Germinal center (tissue), 1 donor: Measurements from ENCODE around the gene MINDY3.

Experiments
- DNase-seq: peaks from one replicate; pipeline ENCODE4 v3.0.0; 2012; ENCODE audit warnings: mixed read lengths, low spot score

MINDY3 gene

DNA sequence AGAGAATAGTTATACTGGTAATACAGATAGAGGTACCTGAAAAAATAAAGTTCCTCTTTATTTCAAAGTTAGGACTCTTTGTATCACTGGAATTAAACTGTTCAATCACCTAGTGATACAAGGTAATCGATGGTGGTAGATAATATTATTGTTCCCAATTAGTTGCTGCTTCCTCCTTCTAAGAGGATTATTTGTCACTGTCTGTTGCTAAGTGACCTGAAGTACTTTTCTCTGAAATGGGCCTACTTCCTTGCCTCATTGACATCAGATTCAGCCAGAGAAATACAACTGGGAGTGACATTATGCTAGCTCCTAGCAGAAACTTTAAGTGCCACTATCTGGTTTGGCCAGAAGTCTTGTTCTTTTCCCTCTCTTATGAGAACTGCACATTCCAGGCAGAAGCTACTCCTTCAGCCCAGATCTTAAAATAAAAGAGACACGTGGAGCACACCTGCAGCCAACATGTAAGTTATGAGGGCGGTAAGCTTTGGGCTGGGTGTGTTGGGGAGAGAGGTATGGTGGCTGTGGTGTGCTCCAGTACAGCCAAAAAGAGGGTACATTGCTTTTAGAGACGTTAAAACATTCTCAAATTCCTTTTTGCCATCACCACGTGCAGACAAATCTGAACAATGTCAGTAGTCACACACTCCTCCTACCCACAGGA is 54.8 kb downstream of the MINDY3 start:
- DNase-seq, result no peak

DNA sequence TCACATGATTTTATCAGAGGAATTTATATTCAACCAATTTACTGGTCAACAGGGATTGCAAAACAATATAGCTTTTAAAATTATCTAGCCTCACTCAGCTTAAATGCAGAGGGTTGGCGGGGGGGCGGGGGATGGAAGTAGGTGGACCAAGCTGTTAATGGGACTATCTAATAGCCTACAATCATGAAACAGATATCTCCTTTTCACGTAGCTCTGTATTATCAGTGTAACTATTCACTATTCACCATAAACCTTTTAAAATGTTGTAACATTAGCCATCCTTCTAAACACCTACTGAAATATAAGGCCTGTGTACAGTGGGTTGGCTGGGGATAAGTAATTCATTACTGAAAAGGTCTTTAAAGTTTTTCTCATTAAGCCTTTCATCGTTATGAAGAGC is 56.2 kb downstream of the MINDY3 start:
- no peak for DNase-seq

DNA sequence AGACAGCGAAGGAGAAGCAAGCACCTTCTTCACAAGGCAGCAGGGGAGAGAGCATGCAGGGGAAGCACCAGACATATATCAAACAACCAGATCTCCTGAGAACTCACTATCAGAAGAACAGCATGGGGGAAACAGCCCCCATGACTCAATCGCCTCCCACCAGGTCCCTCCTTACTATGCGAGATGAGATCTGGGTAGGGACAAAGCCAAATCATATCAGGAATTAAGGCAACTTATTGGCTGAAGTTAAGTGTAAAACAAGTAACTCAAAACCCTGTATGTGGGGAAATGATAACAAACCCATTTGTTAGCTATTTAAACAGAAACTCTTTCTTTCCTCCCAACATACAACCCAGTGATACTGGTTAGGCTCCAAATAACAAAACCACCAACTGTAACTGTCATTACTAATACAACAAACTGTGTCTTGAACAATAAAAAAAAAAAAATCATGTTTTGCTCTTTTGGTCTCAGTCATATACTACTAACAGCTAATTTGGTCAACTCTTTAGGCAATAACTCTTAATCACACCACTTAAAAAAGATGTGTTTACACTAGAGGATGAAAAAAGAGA is 57.8 kb downstream of the MINDY3 start:
- DNase-seq, result no peak

DNA sequence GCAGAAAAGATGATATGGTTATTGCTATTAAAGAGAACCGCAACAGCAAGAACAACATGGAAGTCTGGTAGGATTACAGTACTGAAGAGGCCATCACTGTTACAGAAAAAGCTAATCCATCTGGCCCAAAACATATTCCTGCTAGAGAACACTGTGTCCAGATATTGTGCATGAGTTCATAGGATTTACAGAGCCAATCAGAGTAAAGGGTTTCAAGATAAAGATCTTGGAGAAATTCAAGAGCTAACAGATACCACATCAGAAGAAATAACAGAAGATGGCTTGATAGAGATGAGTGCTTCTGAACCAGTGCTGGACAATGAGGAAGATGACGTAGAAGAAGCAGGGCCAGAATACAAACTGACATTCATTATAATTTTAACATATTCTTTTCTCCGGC is 58.7 kb downstream of the MINDY3 start:
- no peak for DNase-seq

DNA sequence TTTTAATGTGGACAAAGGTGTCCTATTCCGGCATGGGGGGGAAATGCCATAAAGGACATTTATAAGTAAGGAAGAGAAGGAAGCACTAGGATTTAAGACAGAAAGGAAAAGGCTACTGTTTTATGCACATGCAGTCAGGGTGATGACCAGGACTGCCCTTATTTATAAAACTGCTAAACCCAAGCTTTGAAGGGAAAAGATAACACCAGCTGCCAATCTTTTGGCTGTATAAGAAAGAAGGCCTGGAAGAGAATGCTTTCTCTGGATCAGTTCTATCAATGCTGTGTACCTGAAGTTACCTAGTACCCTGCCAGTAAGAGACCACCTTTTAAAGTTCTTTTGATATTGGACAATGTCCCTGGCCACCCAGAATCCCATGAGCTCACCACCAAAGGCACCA is 59.2 kb downstream of the MINDY3 start:
- no peak for DNase-seq

DNA sequence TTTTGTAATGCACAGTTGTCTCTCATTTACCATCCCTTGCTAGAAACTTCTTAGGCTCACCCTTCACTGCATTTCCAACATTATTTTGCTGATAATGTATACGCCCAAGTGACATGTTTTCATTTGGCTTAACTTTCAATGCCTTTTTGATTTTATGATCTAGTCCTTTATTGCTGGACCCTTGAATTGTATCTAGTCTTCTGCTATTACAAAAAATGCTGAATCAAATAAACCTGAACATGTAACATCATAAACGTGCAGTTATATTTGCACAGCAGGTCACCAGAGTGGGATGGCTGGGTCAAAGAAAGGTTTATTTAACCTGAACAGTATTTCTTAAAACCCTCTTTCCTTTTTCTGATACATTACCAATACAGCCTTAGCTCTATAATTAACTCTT is 63.0 kb downstream of the MINDY3 start:
- no peak for DNase-seq

DNA sequence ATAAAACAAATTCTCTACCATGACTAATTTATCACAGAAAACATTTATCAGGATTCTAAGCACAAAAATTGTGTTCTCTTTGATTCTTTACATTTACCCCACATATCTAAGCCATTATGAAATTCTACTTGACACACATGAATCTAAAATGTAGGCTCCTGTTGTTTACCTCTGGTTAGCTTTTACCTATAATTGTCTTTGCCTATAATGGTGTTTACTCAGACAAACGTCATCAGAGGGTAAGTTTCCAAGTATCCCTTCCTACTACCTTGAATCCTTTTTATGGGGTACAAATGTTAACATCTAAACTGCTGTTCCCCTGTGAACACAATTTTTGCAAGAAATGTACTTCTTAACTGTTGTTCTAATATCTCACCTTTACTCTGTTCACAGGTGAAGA is 63.5 kb downstream of the MINDY3 start:
- DNase-seq, result no peak

DNA sequence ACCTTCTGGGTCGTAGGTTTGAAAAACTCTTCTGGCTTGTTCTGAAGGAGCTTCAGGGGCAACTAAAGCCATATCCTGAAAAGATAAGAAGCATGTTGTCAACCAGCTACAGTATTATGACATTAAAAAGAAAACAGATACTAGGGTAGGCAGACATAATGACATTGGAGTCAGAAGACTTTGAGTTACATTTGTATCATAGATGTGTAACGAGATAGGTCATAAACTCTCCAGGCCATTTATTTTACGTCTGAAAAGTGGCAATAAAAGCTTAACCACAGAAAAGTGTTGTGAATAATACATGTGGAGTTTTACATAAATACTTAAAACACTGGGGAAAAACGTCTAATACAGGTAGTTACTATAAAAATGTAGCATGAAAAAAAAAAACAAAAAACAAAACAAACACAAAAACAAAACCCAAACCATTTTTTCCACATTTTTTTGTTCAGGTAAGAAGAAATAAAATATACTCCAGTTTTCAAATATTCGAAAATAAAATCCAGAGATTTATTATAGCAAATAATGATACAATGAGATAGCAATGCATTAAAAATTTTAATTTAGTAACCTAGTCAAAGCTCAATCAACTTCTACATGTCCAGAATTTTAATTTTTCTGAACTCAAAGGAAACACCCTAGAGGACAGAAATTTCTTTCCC is 64.1 kb downstream of the MINDY3 start:
- DNase-seq, result no peak

DNA sequence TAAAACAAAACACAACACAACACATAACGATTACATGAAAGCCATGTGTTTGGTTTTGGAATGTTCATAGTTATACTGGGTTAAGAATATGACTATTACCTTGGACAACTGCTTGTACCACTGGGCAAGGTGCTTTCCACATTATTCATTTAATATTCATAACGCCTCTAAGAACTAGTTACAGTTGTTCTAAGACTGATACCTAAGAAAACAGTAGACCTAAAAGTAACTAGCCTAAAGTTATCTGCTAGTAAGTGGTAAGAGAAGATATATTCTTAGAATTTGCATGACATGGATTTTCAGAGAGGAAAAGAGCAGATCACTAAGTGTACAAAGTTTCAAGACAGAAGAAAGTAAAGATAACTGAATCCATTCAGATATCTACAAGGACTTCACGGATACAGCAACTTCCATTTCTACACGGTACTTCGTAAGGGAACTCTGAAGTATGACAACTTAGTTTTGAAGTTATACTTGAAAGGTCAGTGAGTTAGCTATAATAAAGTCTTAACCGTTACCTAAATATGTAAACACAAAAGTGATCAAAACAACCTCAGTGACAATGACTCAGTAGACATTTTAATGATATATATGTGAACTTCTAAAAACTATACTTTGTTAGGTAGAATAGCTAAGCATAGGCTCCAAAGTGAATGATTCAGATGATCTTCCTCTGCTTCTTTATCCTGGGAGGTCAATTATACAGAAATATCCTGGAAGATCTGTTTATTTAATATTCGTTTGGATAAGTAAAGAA is 65.1 kb downstream of the MINDY3 start:
- no peak for DNase-seq

DNA sequence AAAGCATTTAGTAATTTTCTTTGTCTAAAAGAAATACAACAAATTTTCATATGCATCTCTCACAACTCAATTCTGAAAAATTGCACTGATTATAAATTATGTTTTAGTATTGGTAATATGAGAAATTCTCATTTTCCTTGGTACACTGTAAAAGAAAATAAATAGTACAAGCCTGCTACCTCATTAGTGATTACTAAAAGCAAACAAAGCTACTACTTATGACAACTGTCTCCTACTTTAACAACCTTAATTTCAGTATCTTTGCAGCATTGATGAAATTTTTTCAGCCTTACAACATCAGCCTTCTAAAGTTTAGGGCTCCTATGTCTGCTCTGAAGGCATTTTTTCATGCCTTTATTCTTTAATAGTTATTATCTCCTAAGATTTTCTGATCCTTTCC is 65.7 kb downstream of the MINDY3 start:
- DNase-seq, result no peak

DNA sequence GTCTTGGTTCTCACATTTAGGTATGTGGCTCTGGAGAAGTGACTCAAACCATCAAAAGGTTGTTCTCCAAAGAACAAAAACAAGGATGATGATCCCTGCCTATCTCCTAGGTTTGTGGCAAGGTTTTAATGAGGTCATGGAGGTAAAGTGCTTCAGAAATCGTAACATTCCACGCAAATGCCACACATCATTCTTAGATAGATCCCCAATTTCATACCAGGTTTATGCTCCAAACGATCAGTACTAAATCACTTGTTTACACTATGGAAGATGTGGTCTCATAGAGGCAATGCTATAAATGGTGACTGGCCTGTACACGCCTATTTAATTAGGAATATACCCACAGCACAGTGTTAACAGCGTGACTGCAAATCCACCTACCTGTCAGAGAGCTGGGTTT is 66.6 kb downstream of the MINDY3 start:
- DNase-seq, result no peak

DNA sequence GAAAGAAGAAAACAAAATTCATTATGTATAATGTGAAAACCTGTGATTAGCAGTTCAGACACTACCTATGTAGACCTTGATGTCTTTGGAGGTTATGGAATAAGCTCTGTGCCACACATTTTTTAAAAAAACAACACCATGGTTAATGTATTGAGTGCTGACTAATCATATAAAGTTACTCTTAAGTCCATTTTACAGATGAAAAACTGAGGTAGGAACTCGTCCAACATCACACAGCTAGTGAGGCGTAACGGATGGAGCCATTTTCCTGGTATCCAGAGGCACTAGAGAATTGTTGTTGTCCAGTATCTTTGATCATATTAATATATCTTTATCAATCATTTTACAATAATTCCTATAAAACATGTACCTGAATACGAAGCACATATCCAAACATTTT is 67.5 kb downstream of the MINDY3 start:
- no peak for DNase-seq

DNA sequence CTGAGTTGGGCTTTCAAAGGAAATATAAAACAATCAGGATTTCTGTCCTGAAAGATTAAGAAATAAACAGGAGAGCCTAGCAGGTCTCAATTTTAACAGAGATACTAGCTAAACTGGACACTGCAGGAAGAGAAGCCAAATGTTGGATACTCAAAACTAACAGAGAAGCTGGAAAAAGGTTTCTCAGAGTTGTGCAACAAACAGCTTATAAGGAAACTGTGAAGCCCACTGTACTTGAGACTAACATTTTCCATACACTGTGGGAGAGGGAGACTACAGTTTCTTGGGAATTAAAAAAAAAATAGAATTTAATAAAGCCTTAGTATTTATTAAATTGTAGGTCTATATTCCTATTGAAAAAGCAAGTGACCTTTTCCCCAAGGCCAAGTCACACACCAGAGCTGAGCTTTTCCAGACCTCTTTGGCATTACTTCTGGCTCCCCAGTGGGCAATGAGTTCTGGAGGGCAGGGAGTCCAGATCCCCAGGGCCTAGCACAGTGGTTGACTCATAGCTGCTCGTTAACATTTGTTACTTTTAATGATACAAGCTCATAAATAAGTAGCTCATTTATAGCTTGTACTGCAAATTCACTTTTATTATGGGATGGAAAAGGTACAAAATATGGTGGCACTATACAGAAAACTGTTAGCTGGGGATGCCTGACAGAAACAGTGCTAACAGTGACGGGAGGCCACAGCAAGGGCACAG is 68.3 kb downstream of the MINDY3 start:
- no peak for DNase-seq

DNA sequence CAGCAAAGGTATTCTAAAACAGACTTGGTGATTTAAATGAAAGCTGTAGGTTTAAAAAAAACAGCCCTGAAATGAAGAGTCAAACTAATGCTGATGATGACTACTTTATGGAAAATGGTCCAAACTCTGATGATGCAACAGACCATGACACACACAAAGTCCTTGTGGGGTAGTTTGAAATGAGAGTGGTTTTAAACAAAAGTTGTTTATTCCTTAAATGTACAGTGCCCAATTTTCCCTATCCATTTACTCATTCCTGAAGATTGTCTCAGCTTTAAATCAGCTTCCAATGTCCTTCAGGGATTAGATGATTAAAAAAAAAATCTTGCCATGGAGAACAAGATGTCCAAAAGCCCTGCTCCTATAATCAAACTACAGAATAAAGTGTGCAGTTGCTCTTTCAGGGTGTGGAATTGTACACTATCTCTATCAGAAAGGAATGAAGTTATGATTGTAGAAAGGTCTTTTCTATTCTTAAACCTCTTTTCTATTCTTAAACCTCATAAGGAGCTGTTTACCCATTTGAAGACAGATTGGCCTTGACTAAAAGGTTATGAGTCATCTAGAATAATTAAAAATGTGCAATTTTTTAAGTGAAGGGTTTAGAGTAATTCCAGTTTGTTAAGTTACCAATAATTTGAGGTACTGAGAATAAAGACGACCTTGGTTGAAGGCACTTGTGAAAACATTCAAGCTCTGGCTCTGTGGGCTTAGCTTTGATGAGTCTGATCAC is 70.3 kb downstream of the MINDY3 start:
- no peak for DNase-seq

DNA sequence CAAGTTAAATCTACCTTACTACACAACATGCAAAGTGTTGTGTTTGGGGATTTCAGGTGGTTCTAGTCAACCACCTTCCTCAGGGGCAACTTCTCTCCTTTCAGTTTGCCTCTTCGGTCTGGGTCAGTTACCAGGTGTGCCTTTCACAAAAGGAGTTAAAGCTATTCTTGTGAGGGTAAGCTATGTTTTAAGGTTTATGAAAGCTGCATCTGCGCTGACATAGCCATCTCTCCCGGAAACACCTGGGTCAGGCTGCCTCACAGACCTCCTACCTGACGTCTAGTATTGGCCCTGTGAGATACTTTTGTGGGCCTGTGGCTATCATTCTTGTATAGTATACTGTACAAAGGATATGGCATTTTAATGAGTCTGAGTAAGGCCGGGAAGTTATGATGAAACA is 72.9 kb downstream of the MINDY3 start:
- DNase-seq, result no peak

DNA sequence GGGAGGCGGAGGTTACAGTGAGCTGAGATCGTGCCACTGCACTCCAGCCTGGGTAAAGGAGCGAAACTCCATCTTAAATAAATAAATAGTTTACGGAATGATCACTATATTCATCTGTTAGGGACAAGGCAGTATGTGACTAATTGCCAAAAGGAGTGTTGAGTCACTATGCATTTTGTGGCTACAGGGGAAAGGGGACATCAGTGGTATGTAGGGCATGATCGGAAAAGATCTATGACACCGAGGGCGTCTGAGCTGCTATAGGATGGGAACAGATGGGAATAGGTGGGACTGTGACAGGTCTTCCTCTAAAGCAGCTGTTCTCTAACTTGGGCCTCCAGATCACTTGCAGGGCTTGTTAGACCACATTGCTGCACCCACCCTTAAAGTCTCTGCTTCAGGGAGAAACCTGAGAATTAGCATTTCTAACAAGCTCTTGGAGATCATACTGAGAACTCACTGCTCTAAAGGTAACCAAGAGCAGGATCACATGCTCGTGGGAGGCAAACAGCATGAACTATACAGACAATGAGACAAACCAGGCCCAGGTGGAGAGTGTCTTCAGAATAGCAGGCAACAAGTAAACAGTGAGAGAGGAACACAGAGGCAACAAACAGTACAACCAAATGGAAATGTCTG is 75.5 kb downstream of the MINDY3 start:
- no peak for DNase-seq

DNA sequence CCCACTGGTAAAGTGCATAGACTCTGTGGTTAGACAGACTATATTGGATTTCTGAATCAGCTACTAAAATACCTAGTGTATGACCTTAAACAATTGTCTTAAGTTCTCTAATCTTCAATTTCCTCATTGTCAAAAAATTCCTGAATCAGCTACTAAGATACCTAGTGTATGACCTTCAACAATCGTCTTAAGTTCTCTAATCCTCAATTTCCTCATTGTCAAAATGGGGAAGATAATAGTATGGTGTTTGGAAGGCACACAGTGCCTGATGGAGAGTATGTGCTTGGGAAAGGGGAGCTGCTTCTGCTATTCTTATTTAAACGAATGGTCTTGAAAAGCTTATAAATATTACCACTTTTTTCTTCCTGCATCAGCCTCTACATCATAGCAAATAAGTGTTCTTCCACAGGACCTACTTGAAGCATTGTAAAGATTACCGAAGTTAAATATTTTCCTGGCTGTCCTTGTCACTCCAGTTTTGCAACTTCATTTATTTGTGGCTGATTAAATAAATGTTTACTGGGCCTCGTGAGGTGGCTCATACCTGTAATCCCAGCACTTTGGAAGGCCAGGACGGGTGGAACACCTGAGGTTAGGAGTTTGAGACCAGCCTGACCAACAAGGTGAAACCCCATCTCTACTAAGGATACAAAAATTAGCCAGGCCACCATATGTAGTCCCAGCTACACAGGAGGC is 76.2 kb downstream of the MINDY3 start:
- DNase-seq, result no peak

DNA sequence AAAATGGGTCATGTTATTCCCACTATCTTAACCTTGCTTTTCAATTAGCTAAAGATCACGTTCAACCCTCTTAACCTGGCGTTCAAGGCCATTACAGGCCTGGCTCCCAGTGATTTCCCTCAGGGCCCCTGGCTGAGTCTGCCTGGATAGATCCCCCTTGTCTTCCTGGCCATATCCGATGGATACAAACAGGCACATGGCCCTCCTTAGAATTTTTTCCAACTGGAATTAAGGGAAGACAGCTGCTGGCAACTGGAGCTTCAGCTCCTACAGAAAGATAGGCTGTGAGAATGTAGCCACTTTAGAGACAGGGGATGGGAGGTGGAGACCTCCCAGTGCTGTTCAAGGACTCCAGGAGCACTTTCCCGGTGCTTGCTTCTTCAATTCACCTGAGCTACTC is 77.5 kb downstream of the MINDY3 start:
- no peak for DNase-seq

DNA sequence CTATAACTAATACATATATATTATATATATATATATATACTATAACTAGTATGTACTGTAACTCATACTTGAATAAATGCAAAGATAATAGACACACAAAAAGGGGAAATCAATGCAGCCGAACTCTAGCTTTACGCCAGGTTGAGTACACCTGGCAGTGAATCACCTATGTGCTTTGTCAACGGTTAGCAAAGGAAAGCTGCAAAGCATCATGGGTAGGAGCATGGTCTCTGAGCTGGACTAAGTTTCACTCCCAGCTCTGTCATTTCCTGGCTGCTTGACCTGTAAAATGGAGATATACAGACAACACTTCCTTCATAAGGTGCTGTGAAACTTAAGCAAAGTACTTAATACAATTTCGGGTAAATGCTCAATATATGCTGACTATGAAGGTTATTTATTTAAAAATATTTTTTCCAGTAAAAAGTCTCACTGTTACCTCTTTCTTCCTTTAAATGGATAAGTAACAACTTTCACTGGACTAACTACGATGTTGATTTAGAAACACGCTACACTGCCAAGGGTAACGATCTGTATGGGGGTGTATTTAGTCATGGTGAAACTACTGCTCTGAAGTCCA is 78.8 kb downstream of the MINDY3 start:
- no peak for DNase-seq
